Activated CD8-positive, alpha-beta T cell treated with anti-CD3 and anti-CD28 coated beads, Interleukin-2, amount 10 ng/mL, durations not matched to agents 7 days and 5 days (primary cell): ENCODE results near the gene ABCA3. TPM values are rescaled to one million over a fixed set of nuclear protein-coding genes. Genes with fewer than 3 reads are reported as not detected.

Experiments
- ATAC-seq: fragments of 150-1000 bp; cut with Tn5 transposase; one replicate; pipeline ENCODE4 v1.10.0; 2021; ENCODE audit warnings: moderate library complexity
- CTCF ChIA-PET: fragments of 350-600 bp; sonication (Branson Sonifier 250); formaldehyde crosslinking; loops from one replicate; lab custom pipeline; 2021; ENCODE audit warnings: antibody characterized with exemption; lab: Charles Lee
- POLR2A ChIA-PET: fragments of 350-600 bp; sonication (Branson Sonifier 250); formaldehyde crosslinking; loops from one replicate; lab custom pipeline; 2021; ENCODE audit warnings: antibody characterized with exemption; lab: Charles Lee
- DNase-seq: peaks from one replicate; pipeline ENCODE4 v3.0.0-alpha.2; 2020
- H3K27ac Mint-ChIP-seq: one replicate; pipeline ENCODE4 v1.8.0; 2021; ENCODE audit warnings: mild to moderate bottlenecking, mixed read lengths
- H3K27me3 Mint-ChIP-seq: one replicate; pipeline ENCODE4 v1.8.0; 2021; ENCODE audit warnings: low read depth, mixed read lengths
- H3K36me3 Mint-ChIP-seq: one replicate; pipeline ENCODE4 v1.8.0; 2021; ENCODE audit warnings: low read depth, mixed read lengths
- H3K4me1 Mint-ChIP-seq: one replicate; pipeline ENCODE4 v1.8.0; 2021; ENCODE audit warnings: low read depth, mixed read lengths
- H3K4me3 Mint-ChIP-seq: one replicate; pipeline ENCODE4 v1.8.0; 2021; ENCODE audit warnings: mild to moderate bottlenecking, mixed read lengths
- H3K9me3 Mint-ChIP-seq: one replicate; pipeline ENCODE4 v1.8.0; 2022; ENCODE audit warnings: mixed read lengths; ENCODE audit not compliant: insufficient read depth
- total RNA-seq, 2 experiments: library from RNA; stranded (reverse); gene quantifications; one replicate each; pipeline ENCODE4 v1.2.3, GENCODE V29; 2021

The ABCA3 gene
- total RNA-seq, 2 experiments from 2014 or later: 6.3 to 6.8 TPM

DNA sequence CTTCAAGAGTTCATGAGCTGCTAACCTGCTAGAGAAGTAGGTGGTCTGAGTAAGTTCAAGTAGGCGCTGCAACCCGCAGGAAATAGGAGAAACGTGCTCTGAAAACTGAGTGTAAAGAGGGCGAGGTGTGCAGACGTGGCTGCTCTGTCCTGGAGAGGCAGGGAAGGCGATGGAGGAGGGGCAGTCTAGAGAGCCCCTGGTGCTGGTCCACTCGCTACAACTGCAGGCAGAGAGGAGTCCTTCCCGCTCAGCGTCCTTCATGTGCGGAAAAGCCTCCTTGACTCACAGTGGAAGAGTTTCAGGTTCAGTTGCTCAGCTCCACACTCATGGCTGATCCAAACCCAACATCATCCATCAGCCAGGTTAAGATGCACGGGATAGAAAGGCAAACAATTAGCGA, 12.1 kb downstream of the ABCA3 start:
- no peak for ATAC-seq
- Mint-ChIP-seq H3K9me3 (no peaks in the 10 kb centered on the region), H3K36me3 (no peaks in the 10 kb centered on the region), H3K27ac (no peak overlapping the region), H3K4me1 (no peaks in the 10 kb centered on the region), H3K27me3 (peaks cover 2% of the 10 kb centered on the region), H3K4me3 (no peak overlapping the region)
- ChIA-PET CTCF (no interaction called here), POLR2A (interaction anchor here (1.0 kb wide), 1 partner anchor 114 kb away, joined by 3 read pairs; the partner anchor contains the start of gene PGP)
- DNase-seq: no peak

DNA sequence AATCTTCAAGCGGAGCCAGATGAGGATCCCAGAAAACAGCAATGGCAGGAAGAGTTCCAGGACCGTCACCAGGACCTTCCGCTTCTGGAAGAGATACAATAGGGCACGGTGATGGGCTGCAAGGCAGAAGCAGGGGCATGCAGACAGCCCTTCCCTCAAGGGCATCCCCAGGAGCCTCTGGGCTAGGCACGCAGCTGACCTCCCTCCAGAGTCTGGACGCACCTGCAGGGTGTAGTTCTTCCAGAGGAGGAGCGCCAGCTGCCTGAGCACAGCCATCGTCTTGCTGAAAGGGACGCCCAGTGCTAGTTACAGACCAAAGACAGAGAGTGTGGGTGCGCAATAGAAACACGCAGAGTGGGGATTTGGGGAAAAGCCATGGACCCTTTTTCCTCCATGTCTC, 14.3 kb downstream of the ABCA3 start:
- Mint-ChIP-seq H3K27ac (no peak overlapping the region), H3K9me3 (no peaks in the 10 kb centered on the region), H3K36me3 (no peaks in the 10 kb centered on the region), H3K4me3 (no peak overlapping the region), H3K27me3 (peaks cover 2% of the 10 kb centered on the region), H3K4me1 (no peaks in the 10 kb centered on the region)
- ChIA-PET CTCF (no interaction called here), POLR2A (no interaction called here)
- ATAC-seq: no peak
- DNase-seq: no peak

DNA sequence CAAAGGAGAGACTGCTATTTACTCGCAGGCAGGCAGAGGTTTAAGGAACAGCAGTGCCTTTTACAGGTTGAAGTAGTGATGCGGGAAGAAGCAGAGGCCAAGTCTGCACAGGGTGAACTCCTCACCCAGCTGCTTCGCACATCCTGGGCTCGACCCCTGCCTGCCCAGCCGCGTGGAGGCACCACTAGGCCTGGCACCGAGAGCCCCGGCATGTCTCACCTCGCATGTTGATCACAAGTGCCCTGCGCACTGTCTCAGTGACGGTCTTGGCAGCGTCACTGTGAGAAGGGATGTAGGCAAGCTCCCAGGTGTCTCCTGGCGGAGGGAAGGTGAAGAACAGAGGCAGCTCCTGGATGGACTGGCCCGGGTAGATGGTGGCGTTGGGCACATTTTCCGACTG, 14.7 kb downstream of the ABCA3 start:
- POLR2A ChIA-PET: no interaction called here
- Mint-ChIP-seq H3K9me3 (no peaks in the 10 kb centered on the region), H3K4me3 (no peak overlapping the region)

DNA sequence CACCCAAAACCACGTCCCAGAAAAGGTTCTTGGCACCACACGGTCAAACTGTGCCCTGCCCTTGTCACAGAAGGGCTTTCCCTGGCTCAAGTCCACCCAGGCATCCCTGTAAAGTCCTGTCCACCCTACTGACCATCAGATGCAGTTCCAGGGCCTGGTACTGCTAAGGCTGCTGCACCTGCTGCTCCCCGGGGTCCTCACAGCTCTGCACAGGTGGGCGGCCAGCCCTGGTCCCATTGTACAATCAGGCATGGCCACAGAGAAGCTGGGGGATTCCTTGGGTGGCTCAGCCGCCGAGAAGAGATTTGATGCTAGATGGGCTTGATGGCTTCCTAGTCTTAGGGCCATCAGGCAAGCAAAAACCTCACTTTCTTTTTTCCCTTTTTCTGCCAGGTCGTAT, 15.3 kb downstream of the ABCA3 start:
- DNase-seq (no peak), ATAC-seq (no peak)
- Mint-ChIP-seq H3K27me3 (peaks cover 2% of the 10 kb centered on the region), H3K4me1 (no peaks in the 10 kb centered on the region), H3K9me3 (no peaks in the 10 kb centered on the region), H3K27ac (no peak overlapping the region), H3K4me3 (no peak overlapping the region), H3K36me3 (no peaks in the 10 kb centered on the region)
- ChIA-PET POLR2A (no interaction called here), CTCF (no interaction called here)

More for the DNA sequence above, 14.7 kb downstream of the ABCA3 start:
- ATAC-seq (no peak), DNase-seq (no peak)
- H3K27ac Mint-ChIP-seq: no peak overlapping the region
- CTCF ChIA-PET: no interaction called here
- no peaks in the 10 kb centered on the region for H3K4me1 Mint-ChIP-seq
- H3K36me3 Mint-ChIP-seq: no peaks in the 10 kb centered on the region
- H3K27me3 Mint-ChIP-seq: peaks cover 2% of the 10 kb centered on the region

DNA sequence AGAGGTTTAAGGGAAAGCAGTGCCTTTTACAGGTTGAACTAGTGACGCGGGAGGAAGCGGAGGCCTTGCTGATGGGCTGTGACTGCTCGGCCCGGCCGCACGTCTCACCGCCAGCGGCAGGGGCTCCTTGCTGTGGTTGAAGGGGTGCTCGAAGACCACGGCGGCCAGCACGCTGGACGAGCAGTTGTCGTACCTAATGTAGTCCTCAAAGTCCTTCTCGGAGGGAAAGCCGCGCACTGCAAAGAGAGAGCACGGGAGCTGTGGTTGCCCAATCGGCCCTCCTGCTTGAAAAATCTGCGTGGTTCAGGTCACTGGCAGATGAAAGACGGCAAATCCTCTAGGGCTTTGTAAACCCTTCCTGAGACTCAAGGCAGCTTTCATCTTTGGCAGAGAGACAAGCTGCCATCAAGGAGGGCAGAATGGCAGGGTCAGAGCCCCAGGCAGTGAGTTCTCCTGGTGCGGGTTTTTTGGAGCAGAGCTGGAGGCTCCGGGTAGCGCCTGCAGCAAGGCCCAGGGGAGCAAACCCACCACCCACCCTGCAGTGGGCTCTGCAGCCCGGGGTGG, 16.1 kb downstream of the ABCA3 start:
- Mint-ChIP-seq H3K36me3 (no peaks in the 10 kb centered on the region), H3K4me1 (no peaks in the 10 kb centered on the region), H3K9me3 (no peaks in the 10 kb centered on the region), H3K27me3 (peaks cover 2% of the 10 kb centered on the region), H3K4me3 (no peak overlapping the region), H3K27ac (no peak overlapping the region)
- no peak for ATAC-seq
- no peak for DNase-seq
- ChIA-PET POLR2A (no interaction called here), CTCF (no interaction called here)

DNA sequence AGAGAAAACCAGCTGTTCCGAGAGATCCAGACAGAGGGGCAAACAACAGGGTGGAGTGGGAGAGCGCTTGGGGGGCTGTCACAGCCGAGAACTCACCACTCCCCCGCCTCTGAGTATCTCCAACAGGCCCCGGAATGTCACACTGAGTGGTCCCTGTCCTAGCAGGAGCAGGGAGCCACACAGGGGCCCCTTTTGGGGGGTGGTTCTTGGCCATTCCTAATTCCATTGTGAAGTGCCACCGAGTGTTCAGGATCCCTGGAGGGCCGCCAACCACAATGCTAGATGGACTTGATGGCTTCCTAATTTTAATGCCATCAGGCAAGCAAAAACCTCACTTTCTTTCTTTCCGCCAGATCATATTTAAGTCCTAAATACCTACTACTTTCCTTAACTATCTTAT, 16.8 kb downstream of the ABCA3 start:
- Mint-ChIP-seq H3K27me3 (peaks cover 2% of the 10 kb centered on the region), H3K9me3 (no peaks in the 10 kb centered on the region), H3K36me3 (no peaks in the 10 kb centered on the region), H3K4me3 (no peak overlapping the region), H3K4me1 (no peaks in the 10 kb centered on the region), H3K27ac (no peak overlapping the region)
- DNase-seq (no peak), ATAC-seq (no peak)
- ChIA-PET CTCF (no interaction called here), POLR2A (no interaction called here)

DNA sequence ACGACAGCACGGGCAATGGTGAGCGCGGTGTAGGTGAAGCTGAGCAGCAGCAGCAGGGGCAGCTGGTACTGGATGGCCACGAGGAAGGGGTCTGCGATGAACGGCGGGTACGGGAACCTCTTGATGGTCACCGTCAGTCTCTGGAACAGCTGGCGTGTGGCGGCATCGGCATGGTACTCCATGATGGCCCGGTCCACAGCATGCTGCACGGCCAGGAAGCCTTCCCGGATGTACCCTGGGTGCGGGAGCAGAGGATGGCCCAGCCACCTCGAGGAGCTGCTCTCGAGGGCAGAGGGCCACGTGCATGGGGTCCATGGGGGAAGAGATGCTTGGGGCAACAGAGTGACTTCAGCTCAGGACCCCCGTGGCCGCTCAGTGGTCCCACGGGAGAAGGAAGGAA, 20.9 kb downstream of the ABCA3 start:
- Mint-ChIP-seq H3K9me3 (no peaks in the 10 kb centered on the region), H3K4me1 (no peaks in the 10 kb centered on the region), H3K4me3 (no peak overlapping the region), H3K36me3 (no peaks in the 10 kb centered on the region), H3K27me3 (no peaks in the 10 kb centered on the region), H3K27ac (no peak overlapping the region)
- POLR2A ChIA-PET: no interaction called here
- DNase-seq: no peak
- CTCF ChIA-PET: no interaction called here
- no peak for ATAC-seq

DNA sequence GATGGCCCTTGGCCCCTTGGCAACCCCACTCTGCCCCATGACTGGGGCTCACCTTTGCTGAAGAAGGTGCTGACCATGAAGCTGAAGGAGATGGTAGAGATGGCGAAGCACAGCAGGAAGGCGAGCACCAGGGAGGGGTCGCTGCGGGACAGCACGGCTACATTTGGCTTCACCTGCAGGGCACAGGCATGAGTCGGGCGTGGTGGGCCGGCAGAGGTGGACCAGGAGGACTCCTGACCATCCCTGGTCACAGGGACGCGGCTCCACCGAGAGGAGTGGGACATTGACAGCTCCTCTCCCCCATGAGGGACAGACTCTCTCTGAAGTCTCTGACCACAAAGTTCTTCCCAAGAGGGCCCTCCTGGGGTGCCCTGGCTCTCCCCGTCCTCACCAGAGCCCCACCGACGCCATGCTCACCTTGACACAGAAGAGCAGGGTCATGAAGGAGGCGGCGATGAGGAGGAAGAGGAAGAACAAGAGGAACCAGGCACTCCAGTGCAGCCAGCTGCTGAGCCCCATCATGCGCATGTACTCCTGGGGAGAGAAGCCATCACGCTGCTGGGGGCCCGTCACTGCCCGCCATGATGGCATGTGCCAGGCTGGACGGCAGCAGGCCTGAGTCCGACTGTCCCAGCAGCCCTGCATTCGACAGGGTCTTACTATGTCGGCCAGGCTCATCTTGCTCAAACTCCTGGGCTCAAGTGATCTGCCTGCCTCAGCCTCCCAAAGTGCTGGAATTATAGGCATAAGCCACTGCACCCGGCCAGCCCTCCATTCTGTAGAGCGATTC, 23.1 kb downstream of the ABCA3 start:
- DNase-seq: no peak
- no peaks in the 10 kb centered on the region for H3K9me3 Mint-ChIP-seq
- H3K27ac Mint-ChIP-seq: no peak overlapping the region
- H3K4me1 Mint-ChIP-seq: no peaks in the 10 kb centered on the region
- H3K27me3 Mint-ChIP-seq: no peaks in the 10 kb centered on the region
- H3K4me3 Mint-ChIP-seq: no peak overlapping the region
- ChIA-PET POLR2A (no interaction called here), CTCF (no interaction called here)
- H3K36me3 Mint-ChIP-seq: no peaks in the 10 kb centered on the region
- ATAC-seq: no peak

DNA sequence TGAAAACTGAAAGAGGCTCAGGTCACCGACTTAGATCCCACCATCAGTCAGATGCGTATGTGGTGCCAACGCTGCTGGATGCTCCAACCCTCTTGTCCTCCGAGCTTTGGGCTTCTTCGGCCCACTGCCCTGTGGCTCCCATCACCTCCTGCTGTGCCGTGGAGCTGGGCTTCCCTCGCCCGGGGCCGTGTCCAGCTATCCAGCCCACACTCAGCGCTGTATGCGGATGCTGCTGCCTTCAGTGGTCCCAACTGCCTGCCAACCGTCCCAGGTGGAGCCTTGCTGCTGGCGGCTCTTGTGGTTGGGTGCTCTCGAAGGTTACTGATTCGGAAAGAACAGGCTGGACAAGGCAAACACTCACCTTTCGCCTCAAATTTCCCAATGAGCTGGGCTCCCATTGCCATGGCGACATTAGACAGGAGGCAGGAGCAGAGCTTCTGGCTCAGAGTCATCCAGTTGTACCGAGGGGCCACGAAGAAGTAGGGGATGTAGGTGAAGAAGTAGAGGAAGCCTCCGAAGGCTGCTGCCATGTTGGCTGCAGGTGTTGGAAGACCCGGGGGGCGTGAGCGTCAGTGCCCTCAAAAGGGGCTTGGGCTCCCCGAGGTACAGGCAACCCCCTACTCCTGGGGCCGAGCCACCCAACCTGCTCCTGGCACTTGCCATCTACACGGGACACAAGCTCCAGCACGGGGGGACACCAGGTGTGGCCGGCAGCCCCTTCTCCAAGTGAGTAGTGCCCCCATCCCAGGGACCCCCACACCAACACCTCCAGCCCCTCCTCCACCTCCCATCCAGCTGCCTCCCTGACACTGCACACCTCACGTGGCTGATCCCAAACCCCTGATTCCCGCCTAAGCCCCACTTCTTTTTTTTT, 32.2 kb downstream of the ABCA3 start:
- Mint-ChIP-seq H3K4me1 (no peaks in the 10 kb centered on the region), H3K27ac (no peak overlapping the region), H3K36me3 (no peaks in the 10 kb centered on the region), H3K4me3 (no peak overlapping the region), H3K27me3 (no peaks in the 10 kb centered on the region), H3K9me3 (no peaks in the 10 kb centered on the region)
- POLR2A ChIA-PET: no interaction called here
- no peak for DNase-seq
- CTCF ChIA-PET: no interaction called here
- no peak for ATAC-seq

DNA sequence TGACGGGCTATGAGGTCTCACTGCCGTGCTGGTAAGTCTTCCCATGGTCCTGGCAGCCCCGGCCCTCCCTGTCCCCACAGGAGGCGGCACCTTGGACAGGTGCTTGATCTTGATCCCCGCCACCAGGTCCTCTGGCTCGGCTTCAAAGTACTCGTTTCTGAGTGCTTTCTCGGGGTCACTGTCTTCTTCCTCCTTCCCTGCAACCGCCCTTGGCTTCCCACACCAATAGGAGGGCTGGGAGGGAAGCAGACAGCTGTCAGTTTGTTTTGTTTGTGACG, 40.7 kb downstream of the ABCA3 start:
- DNase-seq: no peak
- ChIA-PET CTCF (no interaction called here), POLR2A (no interaction called here)
- no peak for ATAC-seq
- H3K4me3 Mint-ChIP-seq: no peak overlapping the region
- H3K27ac Mint-ChIP-seq: no peak overlapping the region
- H3K9me3 Mint-ChIP-seq: no peaks in the 10 kb centered on the region
- no peaks in the 10 kb centered on the region for H3K27me3 Mint-ChIP-seq
- H3K36me3 Mint-ChIP-seq: peaks cover 3% of the 10 kb centered on the region
- peaks cover 18% of the 10 kb centered on the region for H3K4me1 Mint-ChIP-seq

DNA sequence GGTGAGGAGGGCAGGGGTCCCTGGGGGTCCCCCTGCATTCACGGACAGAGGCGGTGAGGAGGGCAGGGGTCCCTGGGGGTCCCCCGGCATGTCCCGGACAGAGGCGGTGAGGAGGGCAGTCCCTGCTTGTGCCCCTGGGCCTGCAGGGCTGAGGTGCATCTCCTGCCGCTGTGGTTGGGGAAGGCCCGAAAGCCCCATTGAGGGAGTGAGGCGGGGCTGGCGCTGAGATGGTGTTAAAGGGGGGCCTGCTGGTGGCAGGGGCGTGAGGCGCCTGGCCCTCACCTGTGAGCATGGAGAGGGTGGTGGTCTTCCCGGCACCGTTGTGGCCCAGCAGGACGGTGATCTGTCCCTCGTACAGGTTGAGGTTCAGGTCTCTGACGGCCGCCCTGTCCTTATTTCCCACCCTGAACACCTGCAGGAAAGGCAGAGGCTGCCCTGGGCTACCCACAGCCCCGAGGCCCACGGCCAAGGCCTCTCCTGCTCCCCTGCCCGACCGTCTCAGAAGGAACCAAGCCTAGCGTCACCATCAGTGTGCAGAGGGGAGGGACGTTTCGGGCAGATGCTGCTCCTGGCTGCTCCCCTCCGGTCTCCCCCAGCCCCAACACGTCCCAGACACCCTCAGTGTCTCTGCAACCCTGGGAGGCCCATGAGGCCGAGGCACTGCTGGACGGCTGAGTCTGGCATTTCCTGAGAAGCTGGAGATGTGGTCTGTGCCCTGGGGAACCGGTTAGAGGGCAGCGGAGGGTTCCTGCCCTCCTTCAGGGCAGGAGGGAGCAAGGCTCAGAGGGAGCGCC, 41.2 kb downstream of the ABCA3 start:
- ATAC-seq: no peak
- Mint-ChIP-seq H3K27me3 (no peaks in the 10 kb centered on the region), H3K4me1 (peaks cover 18% of the 10 kb centered on the region), H3K36me3 (peaks cover 3% of the 10 kb centered on the region), H3K27ac (no peak overlapping the region), H3K4me3 (no peak overlapping the region), H3K9me3 (no peaks in the 10 kb centered on the region)
- no peak for DNase-seq
- CTCF ChIA-PET: no interaction called here
- POLR2A ChIA-PET: no interaction called here

DNA sequence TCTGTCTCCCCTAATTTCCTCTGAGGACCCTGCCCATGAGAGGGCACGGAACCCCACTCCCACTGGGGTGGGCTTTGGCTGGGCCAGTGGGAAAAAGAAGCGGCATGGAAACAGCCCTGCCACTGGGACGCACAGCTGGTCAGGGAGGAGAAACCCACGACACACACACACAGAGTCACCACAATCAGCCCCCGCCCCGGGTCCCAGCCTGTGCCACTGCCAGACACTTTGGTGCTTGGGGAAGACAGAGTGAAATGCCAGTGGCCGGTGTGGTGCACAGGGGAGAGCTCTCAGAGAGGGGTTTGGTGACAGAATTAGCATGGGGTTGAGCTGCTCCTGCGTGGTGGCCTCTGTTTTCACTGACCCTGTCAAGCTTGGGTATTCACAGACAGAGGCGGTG, 41.9 kb downstream of the ABCA3 start:
- Mint-ChIP-seq H3K9me3 (no peaks in the 10 kb centered on the region), H3K4me1 (peaks cover 18% of the 10 kb centered on the region), H3K4me3 (no peak overlapping the region), H3K36me3 (peaks cover 3% of the 10 kb centered on the region), H3K27me3 (no peaks in the 10 kb centered on the region), H3K27ac (no peak overlapping the region)
- no peak for ATAC-seq
- no peak for DNase-seq
- ChIA-PET CTCF (no interaction called here), POLR2A (no interaction called here)
